Measurements from ENCODE around the gene EPHA7. TPM values are rescaled to one million over a fixed set of nuclear protein-coding genes. Genes with fewer than 3 reads are reported as not detected.

Gene EPHA7
- total RNA-seq, 1 experiment from 2014 or later, result not detected

GRCh38 chr6:93407186-93407585 lies 12.2 kb downstream of the EPHA7 start:
- CTCF ChIA-PET, result interaction anchor here (0.6 kb wide), 1 partner anchor 32 kb away, joined by 3 read pairs; no protein-coding TSS in a partner anchor

GRCh38 chr6:93403390-93403789 lies 16.0 kb downstream of the EPHA7 start:
- intact Hi-C loops (cut with micrococcal nuclease), result no loop called here
- POLR2A ChIA-PET, result no interaction called here

More at GRCh38 chr6:93407186-93407585, 12.2 kb downstream of the EPHA7 start:
- peaks cover 58% of the 10 kb centered on the region for H3K27me3 Mint-ChIP-seq (ENCODE audit: insufficient read depth, unreplicated experiment)
- H3K4me1 Mint-ChIP-seq (ENCODE audit: insufficient read depth, unreplicated experiment), result no peaks in the 10 kb centered on the region
- no TSS peak for BruUV-seq (replicated peaks)
- no peak overlapping the region for H3K4me3 Mint-ChIP-seq (ENCODE audit: unreplicated experiment)
- intact Hi-C loops (cut with micrococcal nuclease), result no loop called here
- H3K9me3 Mint-ChIP-seq (ENCODE audit: unreplicated experiment), result no peaks in the 10 kb centered on the region
- POLR2A ChIA-PET, result no interaction called here
- no peaks in the 10 kb centered on the region for H3K36me3 Mint-ChIP-seq (ENCODE audit: insufficient read depth, unreplicated experiment)
- peak; percentile 38 for DNase-seq (ENCODE audit: unreplicated experiment)
- TF ChIP-seq, protein P1, sequence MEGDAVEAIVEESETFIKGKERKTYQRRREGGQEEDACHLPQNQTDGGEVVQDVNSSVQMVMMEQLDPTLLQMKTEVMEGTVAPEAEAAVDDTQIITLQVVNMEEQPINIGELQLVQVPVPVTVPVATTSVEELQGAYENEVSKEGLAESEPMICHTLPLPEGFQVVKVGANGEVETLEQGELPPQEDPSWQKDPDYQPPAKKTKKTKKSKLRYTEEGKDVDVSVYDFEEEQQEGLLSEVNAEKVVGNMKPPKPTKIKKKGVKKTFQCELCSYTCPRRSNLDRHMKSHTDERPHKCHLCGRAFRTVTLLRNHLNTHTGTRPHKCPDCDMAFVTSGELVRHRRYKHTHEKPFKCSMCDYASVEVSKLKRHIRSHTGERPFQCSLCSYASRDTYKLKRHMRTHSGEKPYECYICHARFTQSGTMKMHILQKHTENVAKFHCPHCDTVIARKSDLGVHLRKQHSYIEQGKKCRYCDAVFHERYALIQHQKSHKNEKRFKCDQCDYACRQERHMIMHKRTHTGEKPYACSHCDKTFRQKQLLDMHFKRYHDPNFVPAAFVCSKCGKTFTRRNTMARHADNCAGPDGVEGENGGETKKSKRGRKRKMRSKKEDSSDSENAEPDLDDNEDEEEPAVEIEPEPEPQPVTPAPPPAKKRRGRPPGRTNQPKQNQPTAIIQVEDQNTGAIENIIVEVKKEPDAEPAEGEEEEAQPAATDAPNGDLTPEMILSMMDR (IDR thresholded peaks at IDR 0.05; ENCODE audit: unreplicated experiment), result no peak
- H3K27ac Mint-ChIP-seq (ENCODE audit: low read depth, unreplicated experiment), result no peak overlapping the region

GRCh38 chr6:93398723-93399122 lies 20.6 kb downstream of the EPHA7 start:
- POLR2A ChIA-PET, result no interaction called here
- BruUV-seq (replicated peaks), result no TSS peak
- DNase-seq (ENCODE audit: unreplicated experiment), result no peak
- no peak overlapping the region for H3K4me3 Mint-ChIP-seq (ENCODE audit: unreplicated experiment)
- intact Hi-C loops (cut with micrococcal nuclease), result no loop called here
- no peak overlapping the region for H3K27ac Mint-ChIP-seq (ENCODE audit: low read depth, unreplicated experiment)
- no peaks in the 10 kb centered on the region for H3K9me3 Mint-ChIP-seq (ENCODE audit: unreplicated experiment)
- TF ChIP-seq, protein P1 (IDR thresholded peaks at IDR 0.05; ENCODE audit: unreplicated experiment), result no peak
- peaks cover 84% of the 10 kb centered on the region for H3K27me3 Mint-ChIP-seq (ENCODE audit: insufficient read depth, unreplicated experiment)
- H3K36me3 Mint-ChIP-seq (ENCODE audit: insufficient read depth, unreplicated experiment), result no peaks in the 10 kb centered on the region
- CTCF ChIA-PET, result no interaction called here
- no peaks in the 10 kb centered on the region for H3K4me1 Mint-ChIP-seq (ENCODE audit: insufficient read depth, unreplicated experiment)

More at GRCh38 chr6:93403390-93403789, 16.0 kb downstream of the EPHA7 start:
- Mint-ChIP-seq H3K27ac (ENCODE audit: low read depth, unreplicated experiment) (no peak overlapping the region), H3K27me3 (ENCODE audit: insufficient read depth, unreplicated experiment) (peaks cover 70% of the 10 kb centered on the region), H3K4me3 (ENCODE audit: unreplicated experiment) (no peak overlapping the region), H3K9me3 (ENCODE audit: unreplicated experiment) (no peaks in the 10 kb centered on the region), H3K36me3 (ENCODE audit: insufficient read depth, unreplicated experiment) (no peaks in the 10 kb centered on the region), H3K4me1 (ENCODE audit: insufficient read depth, unreplicated experiment) (no peaks in the 10 kb centered on the region)
- TF ChIP-seq, protein P1 (IDR thresholded peaks at IDR 0.05; ENCODE audit: unreplicated experiment), result no peak
- no TSS peak for BruUV-seq (replicated peaks)
- no peak for DNase-seq (ENCODE audit: unreplicated experiment)
- CTCF ChIA-PET, result interaction anchor here (0.6 kb wide), 1 partner anchor 585 kb away, joined by 3 read pairs; no protein-coding TSS in a partner anchor

- no peak overlapping the region for H3K4me3 Mint-ChIP-seq (ENCODE audit: unreplicated experiment)
- CTCF ChIA-PET, result no interaction called here
- H3K36me3 Mint-ChIP-seq (ENCODE audit: insufficient read depth, unreplicated experiment), result no peaks in the 10 kb centered on the region
- intact Hi-C loops (cut with micrococcal nuclease), result no loop called here
- peaks cover 76% of the 10 kb centered on the region for H3K27me3 Mint-ChIP-seq (ENCODE audit: insufficient read depth, unreplicated experiment)
- BruUV-seq (replicated peaks), result no TSS peak
- H3K9me3 Mint-ChIP-seq (ENCODE audit: unreplicated experiment), result no peaks in the 10 kb centered on the region
- no peak overlapping the region for H3K27ac Mint-ChIP-seq (ENCODE audit: low read depth, unreplicated experiment)
- POLR2A ChIA-PET, result no interaction called here
- DNase-seq (ENCODE audit: unreplicated experiment), result no peak
- no peaks in the 10 kb centered on the region for H3K4me1 Mint-ChIP-seq (ENCODE audit: insufficient read depth, unreplicated experiment)
- TF ChIP-seq, protein P1 (IDR thresholded peaks at IDR 0.05; ENCODE audit: unreplicated experiment), result no peak
Observed at GRCh38 chr6:93394471-93394870, 24.9 kb downstream of the EPHA7 start.
